Measurements from ENCODE around the gene TRERF1.
A peak's percentile ranks its signal among the peaks of the same experiment; 100 is the strongest.

Gene TRERF1

DNA sequence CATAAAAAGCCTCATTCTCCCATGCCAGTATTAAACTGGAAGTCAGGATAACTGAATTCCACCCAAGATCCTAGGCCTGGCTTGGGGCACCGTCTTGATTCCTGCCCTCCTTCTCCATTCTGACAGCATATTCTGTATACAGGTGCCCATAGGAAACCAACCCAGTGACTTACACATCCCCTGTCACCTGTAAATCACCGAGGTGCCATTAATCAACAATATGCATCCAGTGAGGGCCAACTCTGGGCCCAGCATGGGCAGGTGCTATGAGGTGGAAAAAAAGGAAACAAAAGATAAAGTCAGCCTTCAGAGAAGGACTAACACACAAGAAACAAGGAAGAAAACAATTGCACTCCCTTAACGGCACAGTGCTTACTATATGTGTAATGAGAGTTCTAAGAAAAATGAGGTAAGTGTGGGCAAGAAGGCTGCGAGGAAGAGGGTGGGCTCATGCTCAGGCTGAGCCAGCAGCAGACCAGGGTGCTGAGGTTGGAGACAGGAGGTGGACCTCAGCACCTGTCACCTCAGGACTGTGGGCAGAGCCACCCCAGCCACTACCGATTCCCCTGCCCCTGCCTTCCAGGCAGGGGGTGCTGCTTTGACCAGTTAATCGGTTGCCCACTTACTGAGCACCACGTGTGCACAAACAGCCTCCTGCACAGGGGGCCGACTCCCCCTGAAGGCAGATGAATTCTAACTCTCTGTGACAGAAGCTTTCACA is 105.9 kb downstream of the TRERF1 start:
- DNase-seq, result no peak
- no peak for TF ChIP-seq GATA1 (IDR thresholded peaks at IDR 0.05; ENCODE audit: low read depth, low read length)
- no peak for TF ChIP-seq POLR2A (IDR thresholded peaks at IDR 0.05; ENCODE audit: low read length)

DNA sequence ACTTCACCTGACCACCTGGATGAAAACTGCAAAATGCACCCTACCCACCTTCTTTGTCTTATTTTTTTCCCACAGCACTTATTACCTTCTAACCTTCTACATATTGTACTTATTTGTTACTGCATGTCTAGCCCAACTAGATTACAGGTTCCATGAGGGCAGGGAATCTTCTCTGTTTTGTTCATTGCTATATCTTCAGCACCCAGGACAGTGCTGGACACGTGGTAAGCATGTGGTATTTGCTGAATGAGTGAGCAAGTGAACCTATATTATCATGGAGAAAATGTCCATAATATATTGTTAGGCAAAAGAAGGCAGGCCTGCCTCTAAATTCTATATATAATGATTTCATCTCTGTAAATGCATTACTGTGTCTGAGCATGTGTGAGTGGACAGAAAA is 107.0 kb downstream of the TRERF1 start:
- no peak for DNase-seq

DNA sequence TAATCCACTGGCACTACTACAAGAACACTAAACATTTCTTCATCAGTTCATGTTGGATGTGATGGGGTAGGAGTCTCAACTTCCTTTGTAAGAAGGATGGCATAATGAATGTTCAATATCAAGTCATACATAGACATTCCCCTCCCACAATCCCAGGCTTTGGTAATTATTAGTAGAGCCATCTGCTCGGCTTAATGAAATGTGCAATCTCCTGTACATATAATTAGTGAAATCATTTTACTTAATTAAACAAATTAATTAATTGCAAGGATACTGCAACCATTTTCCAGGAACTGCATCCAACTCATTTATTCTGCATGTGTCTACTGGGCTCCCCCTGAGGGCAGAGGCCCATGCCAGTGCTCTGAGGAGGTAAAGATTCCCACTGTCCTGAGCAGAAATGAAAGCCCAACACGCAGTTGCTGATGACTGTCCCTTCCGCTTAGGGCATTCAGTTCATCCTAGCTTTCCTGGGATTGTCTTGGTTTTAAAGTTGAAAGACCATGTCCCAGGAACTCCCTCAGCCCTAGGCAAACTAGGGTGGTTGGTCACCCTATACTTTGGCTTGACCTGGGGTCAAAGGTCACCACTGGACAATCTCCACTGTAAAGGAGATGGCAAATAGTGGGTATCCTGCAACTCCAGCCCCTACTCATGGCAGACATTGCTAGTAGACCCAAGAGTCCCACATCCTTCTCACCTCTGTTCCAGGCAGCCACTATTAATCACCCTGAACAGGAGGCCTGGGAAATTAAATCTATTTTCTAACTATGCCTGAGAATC is 109.8 kb downstream of the TRERF1 start:
- no peak for DNase-seq
- TF ChIP-seq GATA1 (IDR thresholded peaks at IDR 0.05; ENCODE audit: low read depth, low read length), result no peak
- TF ChIP-seq POLR2A (IDR thresholded peaks at IDR 0.05; ENCODE audit: low read length), result no peak

More for the DNA sequence above, 107.0 kb downstream of the TRERF1 start:
- TF ChIP-seq GATA1 (IDR thresholded peaks at IDR 0.05; ENCODE audit: low read depth, low read length) (no peak), POLR2A (IDR thresholded peaks at IDR 0.05; ENCODE audit: low read length) (no peak)

DNA sequence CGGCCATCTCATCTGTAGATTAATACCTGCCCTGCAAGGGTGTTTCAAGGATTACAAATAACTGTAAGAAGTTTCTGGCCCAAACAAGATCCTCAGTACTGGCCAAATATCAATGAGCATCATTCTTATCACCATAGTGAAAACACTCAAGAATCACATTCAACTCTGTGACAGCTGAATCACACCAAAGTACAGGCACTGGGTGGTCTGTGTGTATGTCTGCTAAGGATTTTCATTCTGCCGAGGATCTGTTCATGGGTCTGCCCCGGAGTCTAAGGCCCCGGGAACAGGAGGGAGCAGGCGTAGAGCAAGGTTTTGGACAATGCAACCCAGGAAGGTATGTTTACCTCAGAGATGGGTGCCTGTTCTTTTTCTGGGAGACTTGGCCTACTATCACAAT is 110.5 kb downstream of the TRERF1 start:
- DNase-seq, result no peak
- TF ChIP-seq POLR2A (IDR thresholded peaks at IDR 0.05; ENCODE audit: low read length) (no peak), GATA1 (IDR thresholded peaks at IDR 0.05; ENCODE audit: low read depth, low read length) (no peak)

DNA sequence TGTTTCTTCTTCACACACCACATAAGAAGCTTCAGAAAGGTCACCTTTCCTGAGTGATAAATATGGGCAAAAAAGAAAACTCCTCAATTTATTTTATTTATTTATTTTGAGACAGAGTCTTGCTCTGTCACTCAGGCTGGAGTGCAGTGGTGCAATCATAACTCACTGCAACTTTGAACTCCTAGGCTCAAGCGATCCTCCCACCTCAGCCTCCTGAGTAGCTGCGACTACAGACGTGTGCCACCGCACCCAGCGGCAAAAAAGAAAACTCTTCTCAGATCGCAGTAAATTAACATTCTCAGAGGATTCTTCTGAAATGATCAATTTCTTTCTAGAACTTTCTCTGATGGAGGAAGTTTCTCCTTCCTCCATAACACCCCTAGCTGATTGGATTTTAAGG is 111.2 kb downstream of the TRERF1 start:
- no peak for DNase-seq
- TF ChIP-seq GATA1 (IDR thresholded peaks at IDR 0.05; ENCODE audit: low read depth, low read length) (no peak), POLR2A (IDR thresholded peaks at IDR 0.05; ENCODE audit: low read length) (no peak)

DNA sequence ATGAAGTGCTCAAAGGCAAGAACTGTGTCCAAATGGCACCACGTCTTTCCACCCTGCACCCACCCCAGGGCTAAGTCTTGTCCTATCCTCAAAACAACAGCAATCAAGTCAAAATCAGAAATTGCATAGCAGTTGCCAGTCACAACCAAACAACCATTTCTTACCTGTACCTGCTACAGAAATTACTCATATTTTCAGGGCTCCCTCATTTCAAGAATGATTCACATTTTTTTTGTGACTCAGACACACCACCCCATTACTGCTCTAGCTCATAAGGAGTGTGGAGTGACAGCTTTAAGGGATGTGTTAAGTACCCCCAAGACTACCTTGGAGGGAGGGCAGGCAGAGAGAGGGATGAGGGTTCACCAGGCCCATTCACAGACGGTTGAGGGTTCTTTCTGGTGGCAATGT is 111.7 kb downstream of the TRERF1 start:
- no peak for DNase-seq
- no peak for TF ChIP-seq GATA1 (IDR thresholded peaks at IDR 0.05; ENCODE audit: low read depth, low read length)
- no peak for TF ChIP-seq POLR2A (IDR thresholded peaks at IDR 0.05; ENCODE audit: low read length)

DNA sequence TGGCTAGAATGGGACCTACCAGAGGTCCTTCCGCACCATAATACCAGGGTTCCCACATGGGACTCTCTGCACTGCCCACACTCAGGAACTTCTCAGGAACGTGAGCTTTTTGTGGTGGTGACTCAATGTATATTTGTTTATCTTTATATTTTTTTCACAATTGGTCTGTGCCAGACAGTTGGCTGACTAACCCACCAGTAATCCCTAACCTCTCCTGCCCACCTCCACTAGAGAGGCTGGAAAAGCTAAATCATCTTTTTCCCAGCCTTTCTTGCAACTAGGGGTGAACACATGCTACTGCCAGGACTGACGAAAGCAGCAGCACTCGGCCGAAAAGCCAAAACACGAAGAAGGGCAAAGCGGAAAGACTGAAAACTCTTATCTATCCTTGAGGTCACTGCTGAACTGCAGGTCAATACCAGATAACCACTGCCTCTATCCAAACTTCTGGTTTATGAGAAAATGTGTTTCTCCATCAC is 112.9 kb downstream of the TRERF1 start:
- TF ChIP-seq POLR2A (IDR thresholded peaks at IDR 0.05; ENCODE audit: low read length), result no peak
- no peak for TF ChIP-seq GATA1 (IDR thresholded peaks at IDR 0.05; ENCODE audit: low read depth, low read length)
- DNase-seq, result peak; percentile 40 to 71

DNA sequence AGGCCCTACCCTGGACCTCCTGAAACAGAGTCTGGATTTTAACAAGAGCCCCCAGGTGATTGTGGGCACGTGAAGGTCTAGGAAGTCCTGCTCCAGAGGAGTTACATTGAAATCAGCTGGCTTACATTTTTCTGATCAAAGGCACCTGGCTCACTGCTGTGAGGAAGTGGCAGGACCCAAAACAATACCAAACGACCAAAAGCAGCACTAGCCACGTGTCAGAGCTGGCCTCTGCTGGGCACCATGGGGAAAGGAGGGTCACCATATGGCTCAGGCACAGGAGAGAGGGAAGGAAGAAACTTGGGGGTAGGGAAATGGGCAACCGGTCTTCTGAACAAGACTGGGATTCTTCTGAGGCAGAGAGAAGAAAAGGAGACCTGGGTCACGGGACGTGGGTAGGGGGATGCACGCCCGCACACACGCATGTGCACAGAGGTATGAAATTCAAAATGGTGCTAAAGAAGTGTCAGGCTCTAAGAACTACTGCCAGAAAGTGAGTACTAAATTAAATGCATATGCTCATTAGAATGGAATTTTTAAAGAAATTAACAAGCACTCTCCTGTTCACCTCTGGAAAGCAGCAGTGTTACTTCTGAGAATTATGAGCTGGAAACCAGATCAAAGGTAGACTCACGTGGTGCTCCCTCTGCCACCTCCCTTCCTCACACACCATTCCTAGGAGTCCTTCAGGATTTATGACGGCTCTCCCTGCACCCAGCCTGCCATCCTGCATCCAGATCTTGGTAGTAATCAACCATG is 113.6 kb downstream of the TRERF1 start:
- no peak for DNase-seq
- TF ChIP-seq GATA1 (IDR thresholded peaks at IDR 0.05; ENCODE audit: low read depth, low read length), result no peak
- no peak for TF ChIP-seq POLR2A (IDR thresholded peaks at IDR 0.05; ENCODE audit: low read length)

DNA sequence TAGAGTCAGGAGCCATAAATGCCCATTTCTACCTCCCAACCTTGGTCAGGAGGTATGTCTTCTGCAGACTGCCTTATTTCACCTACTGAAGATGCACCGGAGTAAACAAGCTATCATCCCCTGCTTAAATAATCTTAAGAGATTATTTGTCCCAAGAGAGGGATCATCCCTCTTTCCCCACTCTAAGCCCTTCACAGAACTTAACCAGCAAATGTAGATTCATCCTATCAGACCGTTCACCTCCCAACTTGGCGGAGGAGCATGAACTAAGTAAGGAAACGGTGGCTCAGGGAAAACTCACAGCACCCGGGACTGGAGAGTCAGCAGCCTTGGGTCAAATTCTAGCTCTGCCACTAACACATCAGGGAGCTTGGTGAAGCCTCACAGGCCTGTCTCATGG is 115.3 kb downstream of the TRERF1 start:
- TF ChIP-seq GATA1 (IDR thresholded peaks at IDR 0.05; ENCODE audit: low read depth, low read length) (no peak), POLR2A (IDR thresholded peaks at IDR 0.05; ENCODE audit: low read length) (no peak)
- DNase-seq, result no peak

DNA sequence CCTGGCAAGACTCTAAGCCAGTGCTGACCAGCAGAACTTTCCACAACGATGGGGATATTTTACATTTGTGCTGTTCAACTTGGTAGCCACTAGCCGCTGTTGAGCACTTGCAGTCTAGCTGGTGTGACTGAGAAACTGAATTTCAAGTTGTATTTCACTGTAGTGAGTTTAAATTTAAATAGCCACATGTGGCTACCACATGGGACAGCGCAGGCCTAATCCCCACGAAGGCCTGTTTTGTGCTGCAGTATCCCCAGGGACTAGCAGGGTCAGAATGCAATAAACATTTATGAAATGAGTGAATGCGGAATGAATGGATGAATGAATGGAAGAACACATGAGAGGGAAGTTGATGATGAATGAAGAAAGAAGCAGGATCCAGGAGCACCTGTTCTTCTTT is 115.8 kb downstream of the TRERF1 start:
- TF ChIP-seq GATA1 (IDR thresholded peaks at IDR 0.05; ENCODE audit: low read depth, low read length) (no peak), POLR2A (IDR thresholded peaks at IDR 0.05; ENCODE audit: low read length) (no peak)
- no peak for DNase-seq

DNA sequence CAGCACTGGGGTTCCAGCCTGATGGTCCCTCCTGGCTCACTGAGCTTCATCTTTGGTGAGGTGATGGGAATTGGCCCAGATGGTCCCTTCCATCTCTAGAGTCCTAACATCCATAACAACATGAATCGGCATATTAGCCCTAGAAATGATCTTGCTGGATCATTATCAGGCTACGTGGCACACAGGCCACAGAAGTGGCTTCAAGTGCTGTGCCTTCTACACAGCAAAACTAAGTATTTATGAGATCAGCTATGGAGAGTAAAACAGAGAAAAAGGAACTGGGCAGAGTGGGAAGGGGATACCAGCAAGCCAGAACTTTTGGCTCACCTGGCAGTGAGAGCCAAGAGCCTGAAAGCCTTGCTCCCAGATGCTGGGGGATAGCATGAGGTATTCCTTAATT is 116.9 kb downstream of the TRERF1 start:
- TF ChIP-seq GATA1 (IDR thresholded peaks at IDR 0.05; ENCODE audit: low read depth, low read length), result no peak
- TF ChIP-seq POLR2A (IDR thresholded peaks at IDR 0.05; ENCODE audit: low read length), result no peak
- peak in 1 of 2 experiments; percentile 35 for DNase-seq

DNA sequence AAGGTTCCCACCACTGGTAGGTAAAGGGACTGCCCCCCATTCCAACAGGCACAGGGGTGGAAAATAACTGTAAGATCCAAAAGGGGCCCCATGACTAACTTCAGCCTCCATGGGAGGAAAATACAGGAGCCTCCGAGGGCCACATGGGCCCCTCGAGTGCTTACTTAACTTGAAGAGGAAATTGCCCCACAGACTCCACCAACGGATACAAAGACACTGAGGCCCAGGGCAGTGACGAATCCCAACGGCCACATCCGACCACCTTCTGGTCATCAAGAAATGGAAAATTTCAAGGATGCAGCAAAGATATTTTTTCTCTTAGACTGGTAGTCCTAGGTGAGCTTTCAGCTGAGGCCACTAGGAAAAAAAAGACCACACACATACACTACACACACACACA is 118.1 kb downstream of the TRERF1 start:
- DNase-seq, result no peak
- TF ChIP-seq POLR2A (IDR thresholded peaks at IDR 0.05; ENCODE audit: low read length) (no peak), GATA1 (IDR thresholded peaks at IDR 0.05; ENCODE audit: low read depth, low read length) (no peak)

DNA sequence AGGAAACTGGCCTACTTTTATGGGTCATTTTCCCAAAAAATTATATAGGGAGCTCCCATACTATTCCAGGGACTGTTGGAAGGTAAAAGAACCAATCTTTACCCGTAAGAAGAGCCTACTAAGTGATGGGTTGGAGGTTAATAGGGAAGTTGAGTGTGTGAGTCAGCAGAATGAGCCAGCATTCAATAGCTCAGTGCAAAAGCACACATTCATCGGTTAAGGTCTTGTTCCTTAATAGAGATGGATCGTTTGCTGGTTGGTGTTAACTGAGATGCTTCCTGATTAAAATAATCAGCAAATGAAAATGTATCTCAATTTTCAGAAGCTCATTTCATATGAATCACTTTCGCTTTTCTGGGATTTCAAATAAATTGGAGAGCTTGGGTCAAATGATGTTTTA is 118.8 kb downstream of the TRERF1 start:
- TF ChIP-seq POLR2A (IDR thresholded peaks at IDR 0.05; ENCODE audit: low read length) (no peak), GATA1 (IDR thresholded peaks at IDR 0.05; ENCODE audit: low read depth, low read length) (no peak)
- peak in 1 of 2 experiments; percentile 10 for DNase-seq

DNA sequence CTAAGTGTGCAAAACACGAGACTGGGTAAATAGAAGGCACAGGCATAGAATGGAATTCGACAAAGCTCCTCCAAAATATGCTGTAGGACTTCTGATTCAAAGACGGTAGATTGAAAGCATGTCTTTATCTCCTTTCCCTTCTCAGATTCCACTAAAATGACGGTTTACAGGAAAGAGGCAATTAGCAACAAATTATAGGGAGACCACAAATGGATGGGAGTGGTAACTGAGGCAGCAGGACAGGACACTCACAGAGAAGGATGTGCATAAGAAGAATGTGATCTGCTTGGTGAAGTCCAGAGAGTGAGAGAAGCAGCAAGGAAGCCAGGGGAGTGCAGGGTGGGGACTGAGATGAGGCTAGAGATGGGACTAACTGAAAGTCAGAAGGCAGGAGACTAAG is 120.7 kb downstream of the TRERF1 start:
- no peak for TF ChIP-seq POLR2A (IDR thresholded peaks at IDR 0.05; ENCODE audit: low read length)
- no peak for TF ChIP-seq GATA1 (IDR thresholded peaks at IDR 0.05; ENCODE audit: low read depth, low read length)
- no peak for DNase-seq
